Upper lobe of right lung (tissue), 1 donor: ENCODE measurements around the gene ITSN1. TPM values are rescaled to one million over a fixed set of nuclear protein-coding genes. Genes with fewer than 3 reads are reported as not detected.
"Not testable (repeated sequence)": the region's sequence is repeated elsewhere in the genome, so short reads cannot be mapped to it uniquely, and the experiment has no call there.

Source experiments
- ATAC-seq: fragments of 200-7000 bp; cut with Tn5 transposase; one replicate; pipeline ENCODE4 v1.9.1; 2020; ENCODE audit warnings: mild to moderate bottlenecking, moderate library complexity
- DNase-seq: peaks from one replicate; pipeline ENCODE4 v3.0.0-alpha.2; 2020
- H3K27ac ChIP-seq: fragments of 200-600 bp; one replicate; pipeline ENCODE4 v1.8.0; 2022
- H3K27me3 ChIP-seq: fragments of 200-600 bp; one replicate; pipeline ENCODE4 v1.8.0; 2022; ENCODE audit warnings: mild to moderate bottlenecking
- H3K36me3 ChIP-seq: fragments of 200-600 bp; one replicate; pipeline ENCODE4 v1.8.0; 2022
- H3K4me1 ChIP-seq: fragments of 200-600 bp; one replicate; pipeline ENCODE4 v1.8.0; 2022
- H3K4me3 ChIP-seq: fragments of 200-600 bp; one replicate; pipeline ENCODE4 v1.8.0; 2022; ENCODE audit warnings: mild to moderate bottlenecking
- H3K9me3 ChIP-seq: fragments of 200-600 bp; one replicate; pipeline ENCODE4 v1.8.0; 2022
- CTCF ChIP-seq: fragments of 200-600 bp; IDR thresholded peaks from one replicate; pipeline ENCODE4 v1.8.0; 2022; ENCODE audit warnings: antibody characterized with exemption
- intact Hi-C: fragments of 100-400 bp; cut with DNase I; formaldehyde crosslinking; loops from one replicate; pipeline ENCODE4 v1.11.0; 2022
- long read RNA-seq: library from polyadenylated mRNA; unstranded; transcript quantifications from one replicate; pipeline ENCODE4 v2.0.0, GENCODE V29; 2021
- total RNA-seq: library from RNA; stranded (reverse); fragmentation: NEBNext Ultra II Directional; extraction: Animal tissue kit (Norgen Biotek cat#: 25700); gene quantifications from one replicate; pipeline ENCODE4 v1.2.1, GENCODE V29; 2021
- donor health status: DM: no; HTN: yes; CAD: no; lungs with severe emphysema.

ITSN1 gene
- total RNA-seq = 32.0 TPM
- long read RNA-seq, full-length matches to known transcripts = 12 of 27 reads
- long read RNA-seq, partial matches to known transcripts = 6 of 27 reads
- long read RNA-seq, other reads (novel, unspliced or antisense) = 9 of 27 reads

- H3K27me3 ChIP-seq = no peaks in the 10 kb centered on the region
- TF ChIP-seq CTCF = no peak
- DNase-seq = peak; percentile 100
- no peaks in the 10 kb centered on the region for H3K9me3 ChIP-seq
- no peaks in the 10 kb centered on the region for H3K36me3 ChIP-seq
- peak; percentile 92 for ATAC-seq
- intact Hi-C loops = no loop called here
- peaks cover 25% of the 10 kb centered on the region for H3K4me1 ChIP-seq
- H3K4me3 ChIP-seq = peak within 1 kb of the TSS; percentile 65
- peak within 1 kb of the TSS; percentile 87 for H3K27ac ChIP-seq
Observed at GRCh38 chr21:33642027-33642895, at the start of gene ITSN1. TSS of gene ITSN1 (plus strand) at chr21:33642501. CDS start at chr21:33718829, 76,328 bp downstream.

- no peak overlapping the region for H3K27ac ChIP-seq
- no peaks in the 10 kb centered on the region for H3K4me1 ChIP-seq
- no peak for ATAC-seq
- peaks cover 88% of the 10 kb centered on the region for H3K36me3 ChIP-seq
- no peaks in the 10 kb centered on the region for H3K9me3 ChIP-seq
- no peak for TF ChIP-seq CTCF
- H3K27me3 ChIP-seq = no peaks in the 10 kb centered on the region
- intact Hi-C loops = no loop called here
- no peak for DNase-seq
- H3K4me3 ChIP-seq = no peak overlapping the region
Observed at GRCh38 chr21:33598051-33598450, 44.2 kb upstream of the ITSN1 start.

GRCh38 chr21:33608559-33608958 is 33.7 kb upstream of the ITSN1 start:
- Histone ChIP-seq H3K27ac (no peak overlapping the region), H3K36me3 (peaks cover 65% of the 10 kb centered on the region), H3K4me1 (no peaks in the 10 kb centered on the region), H3K27me3 (no peaks in the 10 kb centered on the region), H3K4me3 (no peak overlapping the region), H3K9me3 (no peaks in the 10 kb centered on the region)
- DNase-seq (no peak), ATAC-seq (no peak)
- no peak for TF ChIP-seq CTCF
- intact Hi-C loops = no loop called here

- no peak for TF ChIP-seq CTCF
- peaks cover 67% of the 10 kb centered on the region for H3K36me3 ChIP-seq
- no peak for ATAC-seq
Observed at GRCh38 chr21:33611006-33611744, 31.1 kb upstream of the ITSN1 start.

GRCh38 chr21:33617565-33617964 is 24.7 kb upstream of the ITSN1 start:
- H3K27ac ChIP-seq, H3K4me3 ChIP-seq, ATAC-seq, DNase-seq, H3K9me3 ChIP-seq, H3K4me1 ChIP-seq, H3K27me3 ChIP-seq, intact Hi-C loops: not testable (repeated sequence)
- H3K36me3 ChIP-seq = peaks cover 45% of the 10 kb centered on the region

More at GRCh38 chr21:33611006-33611744, 31.1 kb upstream of the ITSN1 start:
- Histone ChIP-seq H3K27me3 (no peaks in the 10 kb centered on the region), H3K4me3 (no peak overlapping the region), H3K27ac (no peak overlapping the region), H3K4me1 (no peaks in the 10 kb centered on the region), H3K9me3 (no peaks in the 10 kb centered on the region)
- intact Hi-C loops = no loop called here
- DNase-seq = no peak

- Histone ChIP-seq H3K27ac (no peak overlapping the region), H3K4me1 (no peaks in the 10 kb centered on the region), H3K36me3 (peaks cover 45% of the 10 kb centered on the region), H3K4me3 (no peak overlapping the region), H3K27me3 (no peaks in the 10 kb centered on the region), H3K9me3 (no peaks in the 10 kb centered on the region)
- ATAC-seq (no peak), DNase-seq (no peak)
- intact Hi-C loops = no loop called here
- TF ChIP-seq CTCF = no peak
Observed at GRCh38 chr21:33618407-33618806, 23.9 kb upstream of the ITSN1 start.
